ENCODE data around the gene DLG1.

DNA sequence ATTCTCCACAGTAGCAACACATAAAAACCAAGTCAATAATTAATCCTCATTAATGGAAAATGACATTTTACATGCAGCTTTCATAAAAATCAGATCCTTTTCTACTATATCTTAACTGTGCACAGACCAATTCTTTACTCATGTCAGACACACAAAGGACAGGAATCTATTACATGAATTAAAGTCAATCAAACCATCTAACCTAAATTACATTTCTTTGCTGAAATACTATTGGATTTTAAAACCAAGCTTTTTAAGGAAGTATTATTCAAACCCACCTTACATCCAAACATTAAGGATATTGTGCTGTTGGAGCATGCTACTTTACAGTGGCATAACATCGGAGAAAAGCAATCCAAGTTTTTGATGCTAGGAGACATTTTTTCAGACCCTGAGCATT, 72.8 kb downstream of the DLG1 start:
- TF ChIP-seq, protein P1, sequence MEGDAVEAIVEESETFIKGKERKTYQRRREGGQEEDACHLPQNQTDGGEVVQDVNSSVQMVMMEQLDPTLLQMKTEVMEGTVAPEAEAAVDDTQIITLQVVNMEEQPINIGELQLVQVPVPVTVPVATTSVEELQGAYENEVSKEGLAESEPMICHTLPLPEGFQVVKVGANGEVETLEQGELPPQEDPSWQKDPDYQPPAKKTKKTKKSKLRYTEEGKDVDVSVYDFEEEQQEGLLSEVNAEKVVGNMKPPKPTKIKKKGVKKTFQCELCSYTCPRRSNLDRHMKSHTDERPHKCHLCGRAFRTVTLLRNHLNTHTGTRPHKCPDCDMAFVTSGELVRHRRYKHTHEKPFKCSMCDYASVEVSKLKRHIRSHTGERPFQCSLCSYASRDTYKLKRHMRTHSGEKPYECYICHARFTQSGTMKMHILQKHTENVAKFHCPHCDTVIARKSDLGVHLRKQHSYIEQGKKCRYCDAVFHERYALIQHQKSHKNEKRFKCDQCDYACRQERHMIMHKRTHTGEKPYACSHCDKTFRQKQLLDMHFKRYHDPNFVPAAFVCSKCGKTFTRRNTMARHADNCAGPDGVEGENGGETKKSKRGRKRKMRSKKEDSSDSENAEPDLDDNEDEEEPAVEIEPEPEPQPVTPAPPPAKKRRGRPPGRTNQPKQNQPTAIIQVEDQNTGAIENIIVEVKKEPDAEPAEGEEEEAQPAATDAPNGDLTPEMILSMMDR (conservative IDR thresholded peaks at IDR 0.05; ENCODE audit: low read depth, low read length), result no peak
- TF ChIP-seq EZH2 (IDR thresholded peaks at IDR 0.05; ENCODE audit: borderline replicate concordance, low read depth, low read length, poor library complexity, severe bottlenecking), result no peak
